Brain microvascular endothelial cell (primary cell): Measurements from ENCODE around the gene ADGRL1.

Experiments
- DNase-seq: peaks from one replicate; pipeline ENCODE4 v3.0.0-alpha.2; 2020
- H3K27ac ChIP-seq: fragments of 250-450 bp; sonication (Bioruptor Pico); 2 replicates; pipeline ENCODE4 v1.5.1; 2020; ENCODE audit warnings: mild to moderate bottlenecking, moderate library complexity
- H3K27me3 ChIP-seq: fragments of 250-450 bp; sonication (Bioruptor Pico); replicated peaks from 2 replicates; pipeline ENCODE4 v1.5.1; 2020; ENCODE audit warnings: mild to moderate bottlenecking
- H3K36me3 ChIP-seq: fragments of 250-450 bp; sonication (Bioruptor Pico); replicated peaks from 2 replicates; pipeline ENCODE4 v1.5.1; 2020; ENCODE audit warnings: mild to moderate bottlenecking
- H3K4me3 ChIP-seq: 2 replicates; pipeline ENCODE4 v1.5.1; 2011; ENCODE audit warnings: low read depth, mild to moderate bottlenecking, control low read depth, low read length, moderate library complexity
- in situ Hi-C: cut with HindIII; loops from 2 replicates; pipeline ENCODE4 v1.10.0; 2017; ENCODE audit warnings: low sequenced_read_pairs, low pct_ligation_motif_present
- TF ChIP-seq, protein P1 (sequence below): IDR thresholded peaks from 2 replicates; pipeline ENCODE4 v1.5.1; 2011; ENCODE audit warnings: low read depth, mild to moderate bottlenecking, moderate library complexity, low read length, control low read depth, inconsistent platforms; ENCODE audit errors: missing control alignments

ADGRL1 gene

GRCh38 chr19:14155371-14155770, 50.6 kb downstream of the ADGRL1 start:
- no peak overlapping the region for H3K4me3 ChIP-seq
- no peak for DNase-seq
- in situ Hi-C loops: no loop called here
- H3K36me3 ChIP-seq: peaks cover 39% of the 10 kb centered on the region
- no peaks in the 10 kb centered on the region for H3K27me3 ChIP-seq
- TF ChIP-seq, protein P1, sequence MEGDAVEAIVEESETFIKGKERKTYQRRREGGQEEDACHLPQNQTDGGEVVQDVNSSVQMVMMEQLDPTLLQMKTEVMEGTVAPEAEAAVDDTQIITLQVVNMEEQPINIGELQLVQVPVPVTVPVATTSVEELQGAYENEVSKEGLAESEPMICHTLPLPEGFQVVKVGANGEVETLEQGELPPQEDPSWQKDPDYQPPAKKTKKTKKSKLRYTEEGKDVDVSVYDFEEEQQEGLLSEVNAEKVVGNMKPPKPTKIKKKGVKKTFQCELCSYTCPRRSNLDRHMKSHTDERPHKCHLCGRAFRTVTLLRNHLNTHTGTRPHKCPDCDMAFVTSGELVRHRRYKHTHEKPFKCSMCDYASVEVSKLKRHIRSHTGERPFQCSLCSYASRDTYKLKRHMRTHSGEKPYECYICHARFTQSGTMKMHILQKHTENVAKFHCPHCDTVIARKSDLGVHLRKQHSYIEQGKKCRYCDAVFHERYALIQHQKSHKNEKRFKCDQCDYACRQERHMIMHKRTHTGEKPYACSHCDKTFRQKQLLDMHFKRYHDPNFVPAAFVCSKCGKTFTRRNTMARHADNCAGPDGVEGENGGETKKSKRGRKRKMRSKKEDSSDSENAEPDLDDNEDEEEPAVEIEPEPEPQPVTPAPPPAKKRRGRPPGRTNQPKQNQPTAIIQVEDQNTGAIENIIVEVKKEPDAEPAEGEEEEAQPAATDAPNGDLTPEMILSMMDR: no peak
- no peak overlapping the region for H3K27ac ChIP-seq

- in situ Hi-C loops: no loop called here
- Histone ChIP-seq H3K27me3 (no peaks in the 10 kb centered on the region), H3K36me3 (peaks cover 28% of the 10 kb centered on the region), H3K27ac (no peak overlapping the region), H3K4me3 (no peak overlapping the region)
- TF ChIP-seq, protein P1: no peak
- DNase-seq: no peak
Measured at GRCh38 chr19:14152713-14153112, 53.3 kb downstream of the ADGRL1 start.

- H3K4me3 ChIP-seq: no peak overlapping the region
- DNase-seq: no peak
- in situ Hi-C loops: no loop called here
- H3K27me3 ChIP-seq: no peaks in the 10 kb centered on the region
- H3K27ac ChIP-seq: no peak overlapping the region
- peaks cover 14% of the 10 kb centered on the region for H3K36me3 ChIP-seq
- TF ChIP-seq, protein P1: no peak
Measured at GRCh38 chr19:14150770-14151661, 55.0 kb downstream of the ADGRL1 start.

GRCh38 chr19:14150041-14150769, 55.8 kb downstream of the ADGRL1 start:
- no peak overlapping the region for H3K27ac ChIP-seq
- DNase-seq: no peak
- no peak overlapping the region for H3K4me3 ChIP-seq
- peaks cover 9% of the 10 kb centered on the region for H3K36me3 ChIP-seq
- TF ChIP-seq, protein P1: no peak
- in situ Hi-C loops: no loop called here
- H3K27me3 ChIP-seq: no peaks in the 10 kb centered on the region

DNA sequence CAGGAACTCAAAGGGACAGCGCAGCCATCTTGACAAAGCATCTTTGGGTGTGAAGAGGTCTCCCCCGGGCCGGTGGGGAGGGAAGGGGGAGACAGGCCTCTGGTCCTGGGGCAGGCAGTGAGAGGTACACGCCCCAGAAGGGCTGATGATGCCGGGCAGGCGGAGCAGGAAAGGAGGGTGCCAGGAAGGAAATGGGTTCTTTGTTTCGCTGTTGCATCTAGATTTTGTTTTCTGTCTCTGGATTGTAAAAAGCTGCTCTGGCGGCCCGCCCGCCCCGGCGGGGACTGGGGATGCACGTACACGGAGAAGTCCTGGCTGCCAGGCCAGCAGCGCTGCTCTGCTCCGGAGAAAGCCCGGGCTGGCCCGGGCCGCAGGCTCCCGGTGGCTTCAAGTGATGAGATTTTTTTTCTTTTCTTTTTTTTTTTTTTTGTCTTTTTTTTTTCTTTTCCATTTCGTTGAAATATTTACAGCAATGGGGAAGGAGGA, 56.4 kb downstream of the ADGRL1 start:
- TF ChIP-seq, protein P1: no peak
- no peak for DNase-seq
- no peak overlapping the region for H3K4me3 ChIP-seq
- H3K27ac ChIP-seq: no peak overlapping the region
- H3K36me3 ChIP-seq: peaks cover 6% of the 10 kb centered on the region
- no peaks in the 10 kb centered on the region for H3K27me3 ChIP-seq
- in situ Hi-C loops: no loop called here
